ENCODE results near the gene CAVIN2.

GRCh38 chr2:191860760-191861466, 14.0 kb upstream of the CAVIN2 start:
- TF ChIP-seq EZH2 (IDR thresholded peaks at IDR 0.05; ENCODE audit: borderline replicate concordance, low read length), result no peak
- no peak for TF ChIP-seq CTCF (conservative IDR thresholded peaks at IDR 0.05 in 1 of 2, IDR thresholded peaks at IDR 0.05 in 1 of 2; ENCODE audit: extremely low read depth in 1 of 2, insufficient read depth in 1 of 2, low read depth in 1 of 2, low read length in 2 of 2)

Data from mammary epithelial cell (primary cell).